Right renal cortex interstitium (tissue), 3 donors: ENCODE measurements around the gene CFAP161. TPM values are rescaled to one million over a fixed set of nuclear protein-coding genes. Genes with fewer than 3 reads are reported as not detected.

Source experiments
- DNase-seq, 3 donors: peaks; one replicate each; pipeline ENCODE4 v3.0.0-alpha.2; 2013; ENCODE audit warnings: low read depth in 3 of 3, low spot score in 2 of 3
- polyA plus RNA-seq, 3 donors: library from polyadenylated mRNA; unstranded; fragments of 120-200 nt; gene quantifications; one replicate each; pipeline ENCODE4 v1.2.1, GENCODE V29; 2013; ENCODE audit not compliant: insufficient read length in 3 of 3

CFAP161 gene, protein sequence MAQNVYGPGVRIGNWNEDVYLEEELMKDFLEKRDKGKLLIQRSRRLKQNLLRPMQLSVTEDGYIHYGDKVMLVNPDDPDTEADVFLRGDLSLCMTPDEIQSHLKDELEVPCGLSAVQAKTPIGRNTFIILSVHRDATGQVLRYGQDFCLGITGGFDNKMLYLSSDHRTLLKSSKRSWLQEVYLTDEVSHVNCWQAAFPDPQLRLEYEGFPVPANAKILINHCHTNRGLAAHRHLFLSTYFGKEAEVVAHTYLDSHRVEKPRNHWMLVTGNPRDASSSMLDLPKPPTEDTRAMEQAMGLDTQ
- under 1 TPM; 0.19 to 0.37 (median 0.21) TPM for polyA plus RNA-seq

DNA sequence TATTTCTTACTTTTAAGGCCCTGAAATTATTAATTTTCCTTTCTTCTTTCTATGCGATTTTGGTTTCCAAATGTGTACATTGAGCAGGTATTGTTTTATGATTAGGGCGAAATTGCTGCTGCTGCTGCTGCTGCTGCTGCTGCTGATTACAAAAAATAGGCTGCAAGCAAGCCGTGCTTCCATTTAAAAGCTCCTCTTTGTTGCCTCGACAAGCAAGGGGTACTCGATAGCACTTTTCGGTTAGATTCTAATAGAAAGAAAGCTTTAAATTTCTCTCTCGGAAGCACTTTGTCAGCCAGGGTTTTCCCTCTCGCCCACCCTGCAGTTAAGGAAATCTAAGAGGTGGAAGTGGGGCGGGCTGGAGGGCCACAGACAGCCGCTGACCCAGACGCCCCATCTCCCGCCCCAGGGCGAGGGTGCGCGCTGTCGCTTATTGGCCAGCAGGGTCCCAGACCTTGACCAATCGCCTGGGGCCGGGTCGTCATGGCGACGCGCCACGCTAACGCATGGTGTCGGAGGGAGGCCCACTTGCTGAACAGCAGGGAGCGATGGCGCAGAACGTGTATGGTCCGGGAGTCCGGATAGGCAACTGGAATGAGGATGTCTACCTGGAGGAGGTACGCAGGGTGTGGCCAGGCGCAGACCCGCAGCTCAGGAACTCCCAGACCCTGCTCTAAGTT lies at the start of gene CFAP161:
CFAP161 (plus strand) TSS at position 489 of the 680 bp plus-strand sequence; CDS start at position 549, 60 bp downstream.
- DNase-seq: peak; percentile 25 to 56 (median 51)

DNA sequence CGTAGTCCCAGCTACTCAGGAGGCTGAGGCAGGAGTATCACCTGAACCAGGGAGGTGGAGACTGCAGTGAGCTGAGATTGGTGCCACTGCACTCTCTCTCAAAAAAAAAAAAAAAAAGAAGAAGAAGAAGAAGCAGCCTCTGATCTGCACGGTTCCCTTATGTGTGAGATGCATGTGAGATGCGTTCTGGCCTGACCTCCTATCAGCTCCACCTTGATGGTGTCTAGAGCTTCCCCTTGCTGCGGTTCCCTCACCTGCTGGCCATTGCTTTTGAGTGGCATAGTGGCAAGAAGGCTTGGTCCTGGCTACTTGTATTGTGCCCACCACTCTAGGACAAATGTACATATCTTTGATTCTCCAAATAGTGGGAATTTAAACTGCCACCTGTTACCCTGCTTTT lies 49.4 kb upstream of the CFAP161 start:
- no peak for DNase-seq

DNA sequence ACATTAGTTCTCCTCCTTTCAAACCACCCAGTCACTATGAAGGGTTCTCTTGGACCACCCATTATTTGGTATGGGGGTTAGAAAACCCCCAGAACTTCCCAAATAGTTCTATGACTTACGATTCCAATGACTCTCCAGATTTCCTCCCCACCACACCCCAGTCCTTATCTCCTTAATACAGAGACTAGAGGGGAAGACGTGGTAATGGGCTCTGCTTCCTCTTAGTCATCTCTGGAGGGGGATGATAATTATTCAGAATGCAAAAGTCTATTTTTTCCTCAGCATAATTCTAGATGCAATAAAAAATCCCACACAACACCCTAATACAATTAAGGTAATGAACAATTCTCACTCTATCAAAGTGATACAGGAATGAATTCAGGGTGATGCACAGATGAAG lies 48.9 kb upstream of the CFAP161 start:
- no peak for DNase-seq

- no peak for DNase-seq
These were observed 48.2 kb upstream of the CFAP161 start for GRCh38 chr15:81085898-81086297.

GRCh38 chr15:81087066-81087465 lies 47.0 kb upstream of the CFAP161 start:
- no peak for DNase-seq

DNA sequence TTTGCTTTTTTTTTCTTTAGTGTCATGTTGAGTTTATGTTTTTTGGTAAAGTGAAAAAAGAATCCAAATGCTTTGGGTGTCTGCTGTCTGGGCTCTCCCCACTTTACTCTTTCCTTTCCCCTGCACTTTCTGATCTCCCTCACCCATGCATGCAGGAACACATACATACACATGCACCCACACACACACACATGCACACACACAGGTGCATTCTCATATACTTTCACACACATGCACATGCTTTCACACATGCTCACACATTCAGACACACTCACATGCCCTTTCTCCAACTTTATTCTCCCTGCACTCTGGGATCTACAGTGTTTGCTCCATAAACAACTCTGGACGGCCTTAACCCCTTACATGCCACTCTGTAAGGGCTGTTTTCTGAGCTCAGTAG lies 46.4 kb upstream of the CFAP161 start:
- no peak for DNase-seq

DNA sequence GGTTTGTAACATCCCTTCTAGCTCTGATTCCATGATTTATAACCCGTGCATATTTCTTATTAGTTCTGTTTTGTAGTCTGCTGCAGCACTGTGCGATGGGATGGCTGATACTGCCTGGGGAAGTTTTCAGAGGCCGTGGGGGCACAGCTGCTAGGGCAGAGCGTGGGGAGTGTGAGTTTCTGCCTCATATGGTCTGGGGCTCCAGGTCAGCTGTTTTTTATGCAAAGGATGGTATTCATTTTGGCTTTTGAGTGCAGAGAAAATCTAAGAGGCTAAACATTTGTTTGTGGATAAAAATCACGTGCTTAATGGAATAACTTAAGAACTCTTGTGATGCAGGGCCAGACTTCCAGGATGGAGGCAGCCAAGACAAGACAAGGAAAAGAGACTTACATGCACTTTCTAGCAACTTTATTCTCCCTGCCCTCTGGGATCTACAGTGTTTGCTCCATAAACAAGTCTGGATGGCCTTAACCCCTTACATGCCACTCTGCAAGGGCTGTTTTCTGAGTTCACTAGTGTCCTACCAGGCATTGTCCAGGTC lies 45.5 kb upstream of the CFAP161 start:
- DNase-seq: no peak

- DNase-seq: peak in 1 of 3 donors; percentile 15
These were observed 42.0 kb upstream of the CFAP161 start for GRCh38 chr15:81091889-81092558.

- DNase-seq: no peak
These were observed 41.5 kb upstream of the CFAP161 start for GRCh38 chr15:81092559-81092902.

DNA sequence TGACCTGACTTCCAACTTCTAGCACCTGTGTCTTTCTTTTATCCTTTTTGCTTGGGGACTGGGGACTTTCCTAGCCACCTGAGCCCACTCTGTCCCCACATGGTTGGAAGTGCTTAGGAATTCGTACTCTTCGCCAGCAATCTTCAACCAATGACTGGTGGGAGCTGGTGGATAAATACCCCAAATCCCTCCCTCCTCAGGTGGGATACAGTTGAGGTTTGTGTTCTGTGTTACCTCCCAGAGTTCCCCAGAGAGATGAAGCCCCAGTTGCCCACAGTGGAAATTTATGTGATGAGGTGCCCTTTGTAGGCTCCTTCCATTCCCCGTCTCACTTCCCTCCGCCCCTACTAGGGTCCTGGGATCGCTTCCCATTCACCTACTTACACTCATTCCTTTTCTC lies 40.1 kb upstream of the CFAP161 start:
- DNase-seq: no peak

DNA sequence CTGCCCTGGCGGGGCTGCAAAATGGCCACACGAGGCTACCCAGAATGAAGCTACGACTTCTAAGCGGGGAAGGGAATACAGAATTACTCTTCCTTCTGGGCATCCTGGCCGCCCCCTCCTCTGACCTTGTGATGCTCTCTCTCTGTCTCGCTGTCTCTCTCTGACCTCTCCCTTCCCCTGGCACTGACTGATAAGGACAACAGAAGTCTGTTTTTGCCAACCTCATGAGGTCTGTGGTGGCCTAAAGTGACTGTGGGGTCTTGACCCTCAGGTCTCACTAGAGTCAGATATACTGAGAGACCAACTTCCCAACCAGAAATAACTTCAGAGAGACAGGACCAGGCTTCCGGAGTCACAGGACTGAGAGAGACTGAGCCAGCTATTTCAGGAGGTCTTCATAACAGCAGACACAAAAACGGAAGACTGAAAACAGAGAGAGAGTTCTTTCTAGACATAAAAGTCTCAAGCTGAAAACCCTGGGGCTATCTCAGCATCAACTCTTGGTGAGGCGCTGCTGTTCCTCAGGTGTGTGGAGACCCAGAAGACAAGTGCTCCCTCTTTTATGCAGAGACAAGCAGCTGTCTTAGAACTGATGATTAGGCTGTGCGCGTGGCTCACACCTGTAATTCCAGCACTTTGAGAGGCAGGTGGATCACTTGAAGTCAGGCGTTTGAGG lies 38.2 kb upstream of the CFAP161 start:
- DNase-seq: no peak

- no peak for DNase-seq
These were observed 37.7 kb upstream of the CFAP161 start for GRCh38 chr15:81096398-81096797.

- no peak for DNase-seq
These were observed 36.8 kb upstream of the CFAP161 start for GRCh38 chr15:81097116-81097889.

GRCh38 chr15:81097890-81098280 lies 36.2 kb upstream of the CFAP161 start:
- no peak for DNase-seq

DNA sequence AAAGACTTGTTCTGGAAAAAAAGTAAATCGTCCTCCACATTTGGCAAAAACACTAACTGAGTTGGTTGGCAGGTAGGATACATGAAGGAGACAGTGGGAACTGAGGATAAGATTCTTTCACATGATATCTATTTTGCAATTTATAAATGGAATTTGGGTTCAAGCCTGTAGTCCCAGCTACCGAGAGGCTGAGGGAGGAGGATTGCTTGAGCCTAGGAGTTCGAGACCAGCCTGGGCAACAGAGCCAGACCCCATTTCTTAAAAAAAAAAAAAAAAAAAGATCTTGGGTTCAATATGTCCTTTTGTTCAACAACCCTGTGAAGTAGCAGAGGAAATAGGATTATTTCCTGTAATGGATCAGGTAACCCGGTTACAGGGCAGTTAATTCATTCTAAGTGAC lies 35.7 kb upstream of the CFAP161 start:
- no peak for DNase-seq

GRCh38 chr15:81098861-81099651 lies 35.0 kb upstream of the CFAP161 start:
- no peak for DNase-seq

- DNase-seq: no peak
These were observed 31.9 kb upstream of the CFAP161 start for GRCh38 chr15:81101894-81102815.

- DNase-seq: no peak
These were observed 30.2 kb upstream of the CFAP161 start for GRCh38 chr15:81103857-81104256.
